OCI-LY1 (cell line): Measurements from ENCODE around the gene SAA4.

Experiments
- EZH2 ChIP-seq: fragments of 200-600 bp; sonication (generic), shearing (Covaris generic); IDR thresholded peaks from 2 replicates; pipeline ENCODE4 v1.8.0; 2017; ENCODE audit warnings: borderline replicate concordance, mixed run types, mild to moderate bottlenecking, antibody characterized with exemption, low read length, moderate library complexity, mixed read lengths
- TF ChIP-seq, protein P1 (sequence below): fragments of 200-600 bp; sonication (generic), shearing (Covaris generic); IDR thresholded peaks from 2 replicates; pipeline ENCODE4 v1.5.1; 2017; ENCODE audit warnings: mild to moderate bottlenecking, antibody characterized with exemption, low read length, moderate library complexity, mixed read lengths

GRCh38 chr11:18229501-18229900 is 7.1 kb downstream of the SAA4 start:
- TF ChIP-seq, protein P1, sequence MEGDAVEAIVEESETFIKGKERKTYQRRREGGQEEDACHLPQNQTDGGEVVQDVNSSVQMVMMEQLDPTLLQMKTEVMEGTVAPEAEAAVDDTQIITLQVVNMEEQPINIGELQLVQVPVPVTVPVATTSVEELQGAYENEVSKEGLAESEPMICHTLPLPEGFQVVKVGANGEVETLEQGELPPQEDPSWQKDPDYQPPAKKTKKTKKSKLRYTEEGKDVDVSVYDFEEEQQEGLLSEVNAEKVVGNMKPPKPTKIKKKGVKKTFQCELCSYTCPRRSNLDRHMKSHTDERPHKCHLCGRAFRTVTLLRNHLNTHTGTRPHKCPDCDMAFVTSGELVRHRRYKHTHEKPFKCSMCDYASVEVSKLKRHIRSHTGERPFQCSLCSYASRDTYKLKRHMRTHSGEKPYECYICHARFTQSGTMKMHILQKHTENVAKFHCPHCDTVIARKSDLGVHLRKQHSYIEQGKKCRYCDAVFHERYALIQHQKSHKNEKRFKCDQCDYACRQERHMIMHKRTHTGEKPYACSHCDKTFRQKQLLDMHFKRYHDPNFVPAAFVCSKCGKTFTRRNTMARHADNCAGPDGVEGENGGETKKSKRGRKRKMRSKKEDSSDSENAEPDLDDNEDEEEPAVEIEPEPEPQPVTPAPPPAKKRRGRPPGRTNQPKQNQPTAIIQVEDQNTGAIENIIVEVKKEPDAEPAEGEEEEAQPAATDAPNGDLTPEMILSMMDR: no peak
- no peak for TF ChIP-seq EZH2
